NAMALWA (cell line): ENCODE results near the gene TMEM150C.
"Not testable (repeated sequence)": the region's sequence is repeated elsewhere in the genome, so short reads cannot be mapped to it uniquely, and the experiment has no call there.

Experiments used
- DNase-seq: peaks from one replicate; pipeline ENCODE4 v3.0.0-alpha.2; 2015; ENCODE audit warnings: low spot score

Gene TMEM150C

DNA sequence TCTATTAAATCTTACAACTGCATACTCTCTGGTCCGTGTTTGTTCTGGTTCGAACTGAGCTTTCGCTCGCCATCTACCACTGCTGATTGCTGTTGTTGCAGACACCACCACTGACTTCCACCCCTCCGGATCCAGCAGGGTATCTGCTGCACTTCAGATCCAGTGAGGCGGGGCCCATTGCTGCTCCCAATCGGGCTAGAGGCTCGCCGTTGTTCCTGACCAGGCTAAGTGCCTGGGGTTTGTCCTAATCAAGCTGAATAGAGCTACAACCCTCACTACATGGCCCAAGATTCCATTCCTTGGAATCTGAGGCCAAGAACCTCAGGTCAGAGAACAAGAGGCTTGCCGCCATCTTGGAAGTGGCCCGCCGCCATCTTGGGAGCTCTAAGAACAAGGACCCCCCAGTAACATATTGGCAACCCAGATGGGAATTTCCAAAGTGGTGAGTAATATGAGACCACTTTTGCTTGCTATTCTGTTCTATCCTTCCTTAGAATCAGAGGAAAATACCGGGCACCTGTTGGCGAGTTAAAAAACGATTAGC is 88.1 kb downstream of the TMEM150C start:
- no peak for DNase-seq

DNA sequence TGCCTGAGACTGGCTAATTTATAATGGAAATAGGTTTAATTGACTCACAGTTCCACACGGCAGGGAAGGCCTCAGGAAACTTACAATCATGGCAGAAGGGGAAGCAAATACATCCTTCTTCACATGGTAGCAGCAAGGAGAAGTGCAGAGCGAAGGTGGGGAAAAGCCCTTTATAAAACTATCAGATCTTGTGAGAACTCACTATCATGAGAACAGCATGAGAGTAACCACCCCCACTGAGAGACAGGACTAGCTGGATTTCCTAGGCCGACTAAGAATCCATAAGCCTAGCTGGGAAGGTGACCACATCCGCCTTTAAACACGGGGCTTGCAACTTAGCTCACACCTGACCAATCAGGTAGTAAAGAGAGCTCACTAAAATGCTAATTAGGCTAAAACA is 88.7 kb downstream of the TMEM150C start:
- not testable (repeated sequence) for DNase-seq

DNA sequence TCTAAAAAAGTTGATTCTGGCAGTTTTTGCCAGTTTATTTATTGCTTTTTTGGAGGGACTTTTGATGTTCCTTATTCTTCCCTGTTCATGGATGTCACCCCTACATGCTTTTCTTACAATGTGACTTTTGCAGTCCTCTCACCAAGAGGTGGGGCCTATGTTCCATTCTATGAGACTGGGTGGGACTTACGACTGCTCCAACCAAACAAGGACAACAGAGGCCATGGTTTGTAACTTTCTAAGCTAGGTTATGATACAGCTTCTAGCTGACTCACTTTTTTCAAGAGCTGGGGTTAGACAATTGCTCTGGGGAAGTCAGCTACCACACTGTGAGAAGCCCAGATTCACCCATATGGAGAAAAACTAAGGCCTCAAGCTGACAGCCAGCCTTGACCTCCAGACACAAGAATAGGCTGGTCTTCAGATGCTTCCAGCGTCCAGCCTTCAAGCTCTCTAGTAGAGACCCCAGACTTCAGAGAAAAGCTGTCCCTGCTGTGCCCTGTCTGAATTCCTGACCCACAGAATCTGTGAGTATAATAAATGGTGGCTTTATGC is 91.9 kb downstream of the TMEM150C start:
- no peak for DNase-seq

DNA sequence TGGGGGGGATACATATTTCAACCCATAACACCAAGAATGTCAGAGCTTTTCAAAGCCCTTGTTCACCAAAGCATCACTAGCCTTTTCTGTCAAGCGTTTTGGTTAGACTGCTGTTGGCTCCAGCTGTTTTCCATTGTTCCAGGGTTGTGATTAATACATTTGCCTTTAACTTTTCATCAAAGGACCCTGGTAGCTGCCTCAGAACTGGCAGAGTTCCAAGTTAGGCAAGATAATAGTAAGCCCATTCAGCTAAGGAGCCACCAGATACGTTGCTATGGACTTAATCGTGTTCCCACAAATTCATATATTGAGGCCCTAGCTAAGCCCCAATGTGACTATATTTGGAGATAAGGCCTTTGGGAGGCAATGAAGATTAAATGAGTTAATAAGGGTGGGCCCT is 94.3 kb downstream of the TMEM150C start:
- no peak for DNase-seq

DNA sequence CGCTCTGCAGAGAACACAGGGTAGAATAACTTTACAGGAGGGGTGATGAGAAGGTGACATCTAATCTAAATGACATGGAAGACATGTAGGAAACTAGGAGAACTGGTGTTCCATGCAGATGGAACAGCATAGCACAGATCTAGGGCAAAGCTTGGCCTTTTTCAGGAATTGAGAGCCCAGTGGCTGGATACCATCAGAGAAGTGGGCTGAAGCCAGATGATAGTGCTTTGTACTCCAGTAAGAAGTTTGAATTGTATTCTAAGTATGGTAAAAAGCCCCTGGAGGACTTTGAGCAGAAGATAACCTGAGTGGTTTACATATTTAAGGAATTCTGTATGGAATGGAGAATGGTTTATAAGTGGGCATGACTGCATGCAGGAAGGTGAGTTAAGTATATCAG is 98.6 kb downstream of the TMEM150C start:
- DNase-seq = no peak

DNA sequence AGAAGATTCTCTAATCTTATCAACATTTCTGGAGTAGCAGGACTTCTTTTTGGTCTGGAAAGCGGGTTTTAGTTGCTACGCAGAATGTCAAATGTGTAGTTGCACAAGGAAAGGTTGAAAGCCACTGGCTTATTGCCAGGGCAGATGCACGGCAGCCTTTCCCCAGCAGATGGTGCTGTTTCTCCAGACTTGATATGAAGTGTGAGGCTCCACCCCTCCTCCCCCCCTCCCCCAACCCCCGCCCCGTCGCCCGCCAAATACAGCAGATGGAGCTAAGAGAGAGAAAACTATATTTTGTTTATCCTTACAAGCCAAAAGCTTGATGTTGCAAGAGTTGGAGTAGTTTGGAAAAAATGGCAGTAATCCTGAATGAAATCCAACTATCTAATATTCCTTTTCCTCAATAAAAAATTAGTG is 99.4 kb downstream of the TMEM150C start:
- DNase-seq = peak; percentile 92

DNA sequence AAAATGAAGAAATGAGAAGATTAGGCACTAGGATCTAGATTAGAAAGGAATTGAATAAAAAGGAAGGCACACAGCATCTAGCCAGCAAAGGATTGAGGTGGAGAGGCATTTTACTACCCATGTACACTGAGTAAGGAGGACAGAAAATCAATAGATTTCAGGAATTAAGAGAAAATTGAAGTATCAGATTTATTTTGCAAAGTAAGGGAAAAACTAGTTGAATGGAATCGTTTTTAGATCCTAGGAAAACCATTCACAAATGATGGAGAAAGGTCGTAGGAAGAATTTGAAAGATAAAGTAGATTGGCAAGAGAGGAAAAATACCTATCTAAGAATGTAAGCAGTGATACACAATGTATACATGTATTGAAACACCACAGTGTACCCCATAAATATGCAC is 100.1 kb downstream of the TMEM150C start:
- DNase-seq = no peak

DNA sequence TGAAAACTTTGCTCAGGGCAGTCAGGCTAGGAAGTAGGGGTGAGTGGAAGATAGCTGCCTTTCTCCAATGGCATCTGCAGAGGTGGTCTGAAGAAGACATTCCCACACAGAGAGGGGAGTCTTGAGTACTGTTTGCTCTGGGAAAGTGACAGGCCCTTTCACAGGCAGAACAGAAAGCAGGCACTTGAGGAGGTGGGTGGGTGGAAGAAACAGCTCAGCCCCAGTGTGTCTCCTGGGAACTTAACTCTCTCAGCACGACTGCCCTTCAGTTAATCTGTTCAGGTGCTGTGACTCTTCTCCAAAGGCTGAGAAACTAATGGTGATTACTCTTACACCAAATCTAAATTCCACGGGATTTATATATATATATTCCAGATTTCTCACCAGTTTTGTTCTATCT is 103.1 kb downstream of the TMEM150C start:
- no peak for DNase-seq

DNA sequence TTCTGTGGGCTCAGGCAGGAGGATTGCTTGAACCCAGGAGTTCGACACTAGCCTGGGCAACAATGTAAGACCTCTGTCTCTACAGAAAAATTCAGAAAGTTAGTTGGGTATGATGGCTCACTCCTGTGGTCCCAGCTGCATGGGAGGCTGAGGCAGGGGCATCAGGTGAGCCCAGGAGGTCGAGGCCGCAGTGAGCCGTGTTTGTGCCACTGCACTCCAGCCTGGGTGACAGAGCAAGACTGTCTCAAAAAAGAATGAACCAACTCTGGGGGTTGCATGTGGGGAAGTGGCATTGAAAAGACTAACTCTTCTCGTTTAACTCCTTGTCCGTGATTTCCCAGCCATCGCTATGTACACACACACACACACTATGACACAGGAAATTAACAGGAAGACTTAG is 104.5 kb downstream of the TMEM150C start:
- no peak for DNase-seq

DNA sequence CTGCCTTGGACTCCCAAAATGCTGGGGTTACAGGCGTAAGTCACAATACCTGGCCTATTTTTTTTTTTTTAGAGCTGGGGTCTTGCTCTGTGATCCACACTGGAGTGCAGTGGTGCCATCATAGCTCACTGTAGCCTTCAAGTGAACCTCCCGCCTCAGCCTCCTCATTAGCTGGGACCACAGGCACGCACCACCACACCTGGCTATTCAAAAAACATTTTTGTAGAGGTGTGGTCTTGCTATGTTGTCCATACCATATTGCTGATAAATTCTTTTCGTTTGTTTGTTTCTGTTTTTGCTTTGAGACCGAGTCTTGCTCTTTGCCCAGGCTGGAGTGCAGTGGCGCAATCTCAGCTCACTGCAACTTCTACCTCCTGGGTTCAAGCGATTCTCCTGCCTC is 109.8 kb downstream of the TMEM150C start:
- DNase-seq = no peak

DNA sequence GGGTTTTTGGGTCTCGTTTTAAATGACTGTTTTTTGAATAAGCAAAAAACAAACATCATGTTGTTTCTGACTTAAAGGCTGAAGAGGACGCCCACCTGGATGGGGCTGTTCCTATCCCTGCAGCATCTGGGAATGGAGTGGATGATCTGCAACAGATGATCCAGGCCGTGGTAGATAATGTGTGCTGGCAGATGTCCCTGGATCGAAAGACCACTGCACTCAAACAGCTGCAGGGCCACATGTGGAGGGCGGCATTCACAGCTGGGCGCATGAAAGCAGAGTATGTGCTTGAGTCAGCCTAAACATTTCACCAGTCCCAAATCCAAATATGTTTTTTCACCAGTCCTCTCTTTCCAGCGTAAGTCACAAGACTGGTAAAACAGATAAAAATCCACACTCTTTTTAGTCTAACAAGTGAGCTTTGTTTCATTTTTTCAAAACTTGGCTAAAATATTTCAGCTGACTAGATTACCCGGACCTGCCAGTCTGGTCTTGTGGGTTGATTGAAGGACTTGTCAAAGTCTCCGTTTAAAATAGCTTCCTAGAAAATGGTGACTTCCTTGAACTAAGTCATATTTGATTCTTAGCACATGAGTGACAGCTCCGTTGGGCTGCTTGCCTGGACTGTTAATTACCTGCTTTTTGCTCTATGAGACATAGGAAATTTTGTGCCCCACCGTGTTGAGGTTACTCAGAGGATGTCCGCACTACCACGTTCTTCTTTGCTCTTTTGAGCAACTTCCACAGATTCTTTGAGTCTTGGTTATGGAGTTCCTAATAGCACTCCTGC is 110.6 kb downstream of the TMEM150C start:
- DNase-seq = no peak

DNA sequence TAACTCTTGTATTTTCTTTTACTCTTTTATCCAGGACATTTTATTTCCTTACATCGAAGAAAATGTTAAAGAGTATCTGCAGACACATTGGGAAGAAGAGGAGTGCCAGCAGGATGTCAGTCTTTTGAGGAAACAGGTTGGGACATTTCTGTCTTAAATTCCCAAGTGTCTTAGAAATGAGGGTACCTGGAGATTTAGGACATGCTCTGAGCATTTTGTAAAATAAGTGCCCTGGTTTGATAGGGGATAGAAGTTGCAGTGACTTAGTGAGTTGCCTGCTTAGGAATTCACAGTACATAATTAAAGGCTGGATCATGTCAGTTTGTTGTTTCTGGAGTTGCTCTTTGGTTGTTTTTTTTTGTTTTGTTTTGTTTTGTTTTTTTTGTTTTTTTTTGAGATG is 113.9 kb downstream of the TMEM150C start:
- DNase-seq = no peak

DNA sequence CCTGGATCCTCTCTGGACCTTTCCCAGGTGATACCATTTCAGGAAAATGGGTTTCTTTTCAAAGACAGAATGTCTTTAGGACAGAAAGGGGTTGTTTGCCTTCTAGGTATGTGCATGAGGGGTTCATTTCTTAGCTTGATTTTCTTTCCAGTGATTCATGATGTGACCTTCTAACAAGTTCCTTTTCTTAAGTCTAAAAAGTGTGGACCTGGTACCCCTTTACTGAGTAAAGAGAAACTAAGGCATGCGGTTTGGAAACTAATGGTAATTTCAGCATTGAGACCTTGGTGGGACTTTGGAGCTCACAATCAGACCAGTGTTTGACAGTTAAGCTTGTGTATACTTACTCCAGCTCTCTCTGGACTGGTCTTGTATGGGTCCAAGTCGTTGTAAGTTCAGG is 122.7 kb downstream of the TMEM150C start:
- DNase-seq = no peak

DNA sequence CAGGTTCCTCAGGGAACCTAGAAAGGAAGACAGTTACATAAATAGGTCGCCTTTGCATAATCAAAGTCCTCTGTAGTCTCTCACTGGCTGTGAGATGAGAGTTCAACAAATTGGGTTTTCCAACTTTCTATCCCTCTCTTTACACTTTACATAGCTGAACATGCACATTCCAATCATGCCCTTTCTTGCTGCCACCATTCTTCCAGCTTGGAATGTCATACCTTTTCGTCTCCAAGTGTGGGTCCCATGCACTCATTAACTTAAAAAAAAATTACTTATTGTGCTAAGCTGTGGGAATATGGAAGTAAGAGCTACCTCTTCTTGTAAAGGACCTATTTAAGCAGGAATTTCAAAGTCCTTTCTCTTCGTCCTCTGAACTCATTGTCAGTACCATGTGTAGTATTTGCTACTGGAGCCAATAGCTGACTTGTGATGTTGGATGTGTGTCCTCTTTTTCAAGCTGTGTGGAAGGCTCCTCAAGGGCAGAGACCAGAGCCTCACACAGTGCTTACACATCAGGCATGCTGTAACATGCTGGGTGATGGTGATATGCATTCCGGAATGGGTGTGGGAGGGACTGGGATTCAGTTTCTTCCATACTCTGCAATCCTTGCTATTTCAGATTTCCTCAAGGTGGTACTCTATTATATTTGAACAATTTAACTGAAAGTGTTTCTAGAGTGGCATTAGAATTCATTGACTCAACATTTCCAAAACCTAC is 124.3 kb downstream of the TMEM150C start:
- no peak for DNase-seq

DNA sequence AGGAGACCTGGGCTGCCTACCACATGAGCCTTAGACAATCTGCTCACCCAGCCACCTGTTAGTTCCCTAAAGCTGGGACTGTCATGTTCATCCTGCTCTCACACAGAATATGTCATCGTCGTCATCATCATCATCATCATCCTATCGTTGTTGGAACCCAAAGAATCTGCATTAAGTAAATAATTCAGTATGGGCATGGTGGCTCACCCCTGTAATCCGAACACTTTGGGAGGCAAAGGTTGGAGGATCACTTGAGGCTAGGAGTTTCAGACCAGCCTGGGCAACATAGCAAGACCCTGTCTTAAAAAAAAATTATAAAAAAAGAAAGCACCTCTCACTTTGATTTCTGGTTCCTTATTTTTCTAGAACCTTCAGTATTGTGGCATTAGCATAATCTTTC is 125.0 kb downstream of the TMEM150C start:
- DNase-seq = no peak

DNA sequence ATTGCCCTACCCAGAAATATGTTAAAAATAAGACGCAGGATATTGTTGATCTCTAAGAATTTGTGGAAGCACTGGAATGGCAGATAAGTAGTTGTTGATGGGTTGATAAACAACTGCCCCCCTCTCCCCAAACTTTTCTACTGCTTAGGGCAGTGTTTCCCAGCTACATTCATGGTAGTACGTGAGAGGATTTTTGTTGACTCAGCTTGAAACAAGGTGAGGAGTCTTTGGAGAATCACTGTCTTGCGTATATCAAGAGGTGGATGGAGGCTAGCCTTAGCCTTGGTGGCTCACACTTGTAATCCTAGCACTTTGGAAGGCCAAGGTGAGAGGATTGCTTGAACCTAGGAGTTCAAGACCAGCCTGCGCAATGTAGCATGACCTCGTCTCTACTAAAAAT is 125.7 kb downstream of the TMEM150C start:
- DNase-seq = no peak

DNA sequence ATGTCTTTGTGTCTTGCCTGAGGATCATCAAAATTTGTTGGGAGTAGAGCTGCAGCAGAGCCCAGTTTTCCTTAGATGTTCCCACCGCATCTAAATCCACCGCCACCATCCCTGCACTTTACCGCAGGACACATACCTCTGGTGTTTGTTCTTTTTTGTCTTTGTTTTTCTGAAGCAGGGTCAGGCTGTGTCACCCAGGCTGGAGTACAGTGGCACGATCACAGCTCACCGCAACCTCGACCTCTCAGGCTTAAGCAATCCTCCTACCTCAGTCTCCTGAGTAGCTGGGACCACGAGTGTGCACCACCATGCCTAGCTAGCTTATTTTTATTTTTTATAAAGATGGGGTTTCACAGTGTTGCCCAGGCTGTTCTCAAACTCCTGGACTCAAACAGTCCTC is 126.8 kb downstream of the TMEM150C start:
- DNase-seq = no peak

DNA sequence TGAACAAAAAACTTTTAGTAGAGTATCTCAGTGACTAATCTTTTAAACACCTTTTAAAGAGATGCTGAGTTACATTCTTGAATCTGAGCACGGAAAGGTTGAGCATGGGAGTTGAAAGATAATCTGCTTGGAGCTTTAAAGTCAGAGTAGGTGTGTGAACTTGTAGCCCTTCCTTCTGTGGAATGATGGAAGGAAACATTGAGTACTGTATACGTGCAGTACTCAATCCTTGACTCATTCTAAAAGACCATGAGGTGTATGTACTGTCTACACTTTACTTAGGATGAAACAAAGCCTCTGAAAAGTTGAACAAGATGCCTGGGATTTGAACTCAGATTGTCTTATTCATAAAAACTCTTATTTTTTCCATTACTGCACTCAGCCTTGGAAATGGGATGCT is 128.0 kb downstream of the TMEM150C start:
- no peak for DNase-seq
